Neuronal stem cell (in vitro differentiated cells): ENCODE data around the gene ENDOD1.

ENCODE experiments used
- DNase-seq: peaks from one replicate; pipeline ENCODE4 v3.0.0-alpha.2; 2013; ENCODE audit warnings: low spot score
- H2AFZ ChIP-seq: one replicate; pipeline ENCODE4 v1.6.1; 2013; ENCODE audit warnings: mild to moderate bottlenecking, low read length, inconsistent platforms
- H2AK5ac ChIP-seq: 2 replicates; pipeline ENCODE4 v1.6.1; 2013; ENCODE audit warnings: low read depth, mild to moderate bottlenecking, inconsistent platforms, low read length, moderate library complexity, mixed read lengths
- H2BK120ac ChIP-seq: 2 replicates; pipeline ENCODE4 v1.6.1; 2013; ENCODE audit warnings: low read depth, mild to moderate bottlenecking, inconsistent platforms, low read length, moderate library complexity, mixed read lengths
- H2BK12ac ChIP-seq: one replicate; pipeline ENCODE4 v1.6.1; 2013; ENCODE audit warnings: low read length, inconsistent platforms
- H2BK15ac ChIP-seq: 2 replicates; pipeline ENCODE4 v1.6.1; 2013; ENCODE audit warnings: mild to moderate bottlenecking, low read length, inconsistent platforms, mixed read lengths
- H2BK5ac ChIP-seq: one replicate; pipeline ENCODE4 v1.6.1; 2013; ENCODE audit warnings: inconsistent platforms, mild to moderate bottlenecking, low read length, moderate library complexity
- H3K14ac ChIP-seq: one replicate; pipeline ENCODE4 v1.6.1; 2013; ENCODE audit warnings: low read length, inconsistent platforms
- H3K18ac ChIP-seq: 2 replicates; pipeline ENCODE4 v1.6.1; 2013; ENCODE audit warnings: low read length, inconsistent platforms
- H3K23ac ChIP-seq: 2 replicates; pipeline ENCODE4 v1.6.1; 2013; ENCODE audit warnings: low read depth, mild to moderate bottlenecking, mixed read lengths, low read length, inconsistent platforms; ENCODE audit not compliant: poor library complexity
- H3K27ac ChIP-seq: replicated peaks from 3 replicates; pipeline ENCODE4 v1.5.1; 2013; ENCODE audit warnings: low read length, inconsistent platforms
- H3K27me3 ChIP-seq, 3 experiments: 2 replicates each; pipeline ENCODE4 v1.6.1; 2013; ENCODE audit warnings: low read length in 3 of 3, mild to moderate bottlenecking in 2 of 3, inconsistent platforms in 1 of 3, low read depth in 1 of 3, mixed read lengths in 1 of 3, moderate library complexity in 1 of 3; ENCODE audit not compliant: control insufficient read depth in 3 of 3, insufficient read depth in 3 of 3
- H3K36me3 ChIP-seq, 2 donors: replicated peaks in 1 of 2; 2 replicates each; pipeline ENCODE4 v1.6.1; 2013; ENCODE audit warnings: low read length in 2 of 2; ENCODE audit not compliant: control insufficient read depth in 2 of 2, insufficient read depth in 2 of 2
- H3K4ac ChIP-seq: 2 replicates; pipeline ENCODE4 v1.6.1; 2013; ENCODE audit warnings: inconsistent platforms, mild to moderate bottlenecking, low read length, moderate library complexity
- H3K4me1 ChIP-seq, 2 donors: 1 replicate in 1 of 2; 2 replicates in 1 of 2; pipeline ENCODE4 v1.6.1; 2013; ENCODE audit warnings: low read length in 2 of 2, low read depth in 1 of 2; ENCODE audit not compliant: control insufficient read depth in 2 of 2, insufficient read depth in 1 of 2
- H3K4me2 ChIP-seq: one replicate; pipeline ENCODE4 v1.6.1; 2013; ENCODE audit warnings: mild to moderate bottlenecking, low read length, inconsistent platforms; ENCODE audit not compliant: insufficient read depth, poor library complexity, severe bottlenecking
- H3K4me3 ChIP-seq, 2 donors: 2 replicates each; pipeline ENCODE4 v1.5.1; 2013; ENCODE audit warnings: low read length in 2 of 2, mild to moderate bottlenecking in 2 of 2, inconsistent platforms in 1 of 2, moderate library complexity in 1 of 2
- H3K79me1 ChIP-seq: one replicate; pipeline ENCODE4 v1.6.1; 2013; ENCODE audit warnings: low read depth, mild to moderate bottlenecking, inconsistent platforms, low read length, moderate library complexity
- H3K9ac ChIP-seq: one replicate; pipeline ENCODE4 v1.6.1; 2013; ENCODE audit warnings: mild to moderate bottlenecking, low read depth, low read length, inconsistent platforms; ENCODE audit not compliant: poor library complexity
- H3K9me3 ChIP-seq, 2 donors: replicated peaks in 1 of 2; 2 replicates each; pipeline versions ENCODE3 to v1.6.1; 2013; ENCODE audit warnings: low read length in 2 of 2, mild to moderate bottlenecking in 2 of 2, inconsistent platforms in 1 of 2, low read depth in 1 of 2, mixed read lengths in 1 of 2, moderate library complexity in 1 of 2; ENCODE audit not compliant: control insufficient read depth in 2 of 2, insufficient read depth in 1 of 2
- H4K8ac ChIP-seq: one replicate; pipeline ENCODE4 v1.6.1; 2013; ENCODE audit warnings: low read depth, mild to moderate bottlenecking, inconsistent platforms, low read length, moderate library complexity
- H4K91ac ChIP-seq: one replicate; pipeline ENCODE4 v1.6.1; 2013; ENCODE audit warnings: low read length, low read depth, mild to moderate bottlenecking, inconsistent platforms; ENCODE audit not compliant: poor library complexity
- WGBS, 2 donors: extraction: QIAGEN DNeasy Blood & Tissue Kit; methylation state at CpG; one replicate each; pipeline ENCODE4 v1.1.7; 2013; ENCODE audit warnings: missing lambda C conversion rate in 2 of 2, mixed read lengths in 1 of 2; ENCODE audit not compliant: insufficient read length in 2 of 2, insufficient replicate concordance in 1 of 2; ENCODE audit errors: extremely low coverage in 2 of 2; 5-methylcytosine and 5-hydroxymethylcytosine counted together

ENDOD1 gene

GRCh38 chr11:95111923-95112540 lies 22.4 kb downstream of the ENDOD1 start:
- no peaks in the 10 kb centered on the region for H3K9me3 ChIP-seq
- no peak overlapping the region for H3K27ac ChIP-seq
- H3K4me2 ChIP-seq = no peak overlapping the region
- H3K4ac ChIP-seq = no peak overlapping the region
- peaks cover 0 to 18% of the 10 kb centered on the region in 2 donors for H3K4me1 ChIP-seq
- WGBS, 2 donors = no CpG with 5 or more reads among the region's 3 CpGs
- no peak overlapping the region for H2BK15ac ChIP-seq
- H2BK120ac ChIP-seq = no peak overlapping the region
- no peak overlapping the region for H2AK5ac ChIP-seq
- no peak overlapping the region for H2BK12ac ChIP-seq
- no peak for DNase-seq
- no peak overlapping the region for H2BK5ac ChIP-seq
- H3K14ac ChIP-seq = no peak overlapping the region
- no peak overlapping the region for H3K9ac ChIP-seq
- no peak overlapping the region for H3K23ac ChIP-seq
- H3K36me3 ChIP-seq = no peaks in the 10 kb centered on the region
- H3K79me1 ChIP-seq = no peaks in the 10 kb centered on the region
- no peak overlapping the region for H2AFZ ChIP-seq
- no peak overlapping the region for H3K18ac ChIP-seq
- H3K4me3 ChIP-seq = no peak overlapping the region
- H4K91ac ChIP-seq = no peak overlapping the region
- H4K8ac ChIP-seq = no peak overlapping the region
- H3K27me3 ChIP-seq = no peaks in the 10 kb centered on the region

- Histone ChIP-seq H3K23ac (no peak overlapping the region), H3K4ac (no peak overlapping the region), H3K36me3 (no peaks in the 10 kb centered on the region), H2AK5ac (no peak overlapping the region), H3K9me3 (no peaks in the 10 kb centered on the region), H3K4me2 (no peak overlapping the region), H3K79me1 (peaks cover 2% of the 10 kb centered on the region), H2BK12ac (no peak overlapping the region), H4K91ac (no peak overlapping the region), H3K9ac (no peak overlapping the region), H2BK5ac (no peak overlapping the region), H2BK120ac (no peak overlapping the region), H3K4me3 (no peak overlapping the region), H4K8ac (no peak overlapping the region), H3K27ac (no peak overlapping the region), H3K4me1 (peaks cover 0 to 4% of the 10 kb centered on the region in 2 donors), H2AFZ (no peak overlapping the region), H3K27me3 (no peaks in the 10 kb centered on the region), H2BK15ac (no peak overlapping the region), H3K14ac (no peak overlapping the region), H3K18ac (no peak overlapping the region)
- no peak for DNase-seq
- WGBS, 2 donors = no CpG with 5 or more reads among the region's 1 CpG
Measured at GRCh38 chr11:95115597-95115996, 26.0 kb downstream of the ENDOD1 start.

- Histone ChIP-seq H3K9me3 (no peaks in the 10 kb centered on the region), H3K4me1 (no peaks in the 10 kb centered on the region), H3K27ac (no peak overlapping the region), H3K18ac (peak overlapping the region; percentile 19), H3K27me3 (no peaks in the 10 kb centered on the region), H2BK120ac (no peak overlapping the region), H2BK15ac (no peak overlapping the region), H3K79me1 (peaks cover 5% of the 10 kb centered on the region), H3K14ac (no peak overlapping the region), H2BK5ac (no peak overlapping the region), H3K4me3 (no peak overlapping the region), H3K4ac (no peak overlapping the region), H4K91ac (no peak overlapping the region), H2BK12ac (no peak overlapping the region), H3K36me3 (no peaks in the 10 kb centered on the region), H2AK5ac (no peak overlapping the region), H3K9ac (no peak overlapping the region), H2AFZ (no peak overlapping the region), H3K4me2 (no peak overlapping the region), H3K23ac (no peak overlapping the region), H4K8ac (no peak overlapping the region)
- no CpG with 5 or more reads among the region's 2 CpGs for WGBS, 2 donors
- no peak for DNase-seq
Measured at GRCh38 chr11:95119361-95120060, 29.9 kb downstream of the ENDOD1 start.

- no peak overlapping the region for H2AK5ac ChIP-seq
- no peak overlapping the region for H3K18ac ChIP-seq
- no peaks in the 10 kb centered on the region for H3K36me3 ChIP-seq
- H2BK120ac ChIP-seq = no peak overlapping the region
- H3K14ac ChIP-seq = no peak overlapping the region
- H3K4me3 ChIP-seq = no peak overlapping the region
- no peak overlapping the region for H4K91ac ChIP-seq
- no peak overlapping the region for H3K9ac ChIP-seq
- DNase-seq = no peak
- no peak overlapping the region for H2BK5ac ChIP-seq
- H4K8ac ChIP-seq = no peak overlapping the region
- no peak overlapping the region for H3K4me2 ChIP-seq
- no peak overlapping the region for H2BK15ac ChIP-seq
- no peaks in the 10 kb centered on the region for H3K4me1 ChIP-seq
- H3K27ac ChIP-seq = no peak overlapping the region
- no peak overlapping the region for H3K23ac ChIP-seq
- peaks cover 5% of the 10 kb centered on the region for H3K79me1 ChIP-seq
- H2AFZ ChIP-seq = no peak overlapping the region
- H3K27me3 ChIP-seq = no peaks in the 10 kb centered on the region
- H2BK12ac ChIP-seq = no peak overlapping the region
- H3K4ac ChIP-seq = no peak overlapping the region
- H3K9me3 ChIP-seq = no peaks in the 10 kb centered on the region
- no CpG with 5 or more reads among the region's 1 CpG for WGBS, 2 donors
Measured at GRCh38 chr11:95121698-95122097, 32.1 kb downstream of the ENDOD1 start.
